HL-60 (cell line): ENCODE results near the gene GRK1.

Source experiments
- POLR2AphosphoS5 ChIP-seq: IDR thresholded peaks from 2 replicates; pipeline ENCODE4 v1.6.1; 2012; ENCODE audit warnings: low read depth
- TF ChIP-seq, protein P1 (sequence below): IDR thresholded peaks from one replicate; pipeline ENCODE4 v1.5.1; 2011; ENCODE audit warnings: low read length, control low read depth, inconsistent platforms; ENCODE audit not compliant: insufficient read depth

DNA sequence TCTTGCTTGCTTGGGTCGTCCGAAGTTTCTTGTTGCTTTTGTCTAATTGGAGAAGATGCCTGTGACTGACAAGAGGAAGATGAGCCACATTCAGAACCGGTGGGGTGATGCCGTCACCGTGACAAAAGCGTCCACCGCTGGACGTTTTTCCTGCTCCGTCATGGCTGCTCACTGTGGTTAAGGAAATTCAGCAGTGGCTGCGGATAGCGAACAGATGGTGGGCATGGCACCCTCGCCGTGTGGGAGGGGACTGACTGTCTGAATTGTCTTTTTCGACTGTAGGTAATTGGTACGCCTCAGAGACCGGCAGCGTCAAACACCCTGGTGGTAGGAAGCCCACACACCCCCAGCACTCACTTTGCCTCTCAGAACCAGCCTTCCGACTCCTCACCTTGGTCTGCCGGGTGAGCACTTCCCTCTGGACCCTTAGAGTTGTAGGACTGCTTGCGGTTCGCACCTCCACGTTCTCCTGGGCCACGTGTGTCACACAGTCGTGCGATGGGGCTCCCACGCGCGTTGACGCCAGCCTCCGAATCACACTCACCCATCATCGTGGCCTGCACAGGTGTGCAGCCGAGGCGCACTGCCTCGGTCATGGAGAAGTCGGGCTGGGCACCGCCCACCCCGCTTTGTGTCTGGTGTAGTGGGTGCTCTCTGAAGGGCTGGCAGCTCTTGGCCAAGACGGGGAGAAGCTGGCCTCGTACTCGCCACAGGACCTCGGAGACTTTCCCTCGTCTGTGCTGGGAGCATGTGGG, 35.5 kb upstream of the GRK1 start:
- TF ChIP-seq, protein P1, sequence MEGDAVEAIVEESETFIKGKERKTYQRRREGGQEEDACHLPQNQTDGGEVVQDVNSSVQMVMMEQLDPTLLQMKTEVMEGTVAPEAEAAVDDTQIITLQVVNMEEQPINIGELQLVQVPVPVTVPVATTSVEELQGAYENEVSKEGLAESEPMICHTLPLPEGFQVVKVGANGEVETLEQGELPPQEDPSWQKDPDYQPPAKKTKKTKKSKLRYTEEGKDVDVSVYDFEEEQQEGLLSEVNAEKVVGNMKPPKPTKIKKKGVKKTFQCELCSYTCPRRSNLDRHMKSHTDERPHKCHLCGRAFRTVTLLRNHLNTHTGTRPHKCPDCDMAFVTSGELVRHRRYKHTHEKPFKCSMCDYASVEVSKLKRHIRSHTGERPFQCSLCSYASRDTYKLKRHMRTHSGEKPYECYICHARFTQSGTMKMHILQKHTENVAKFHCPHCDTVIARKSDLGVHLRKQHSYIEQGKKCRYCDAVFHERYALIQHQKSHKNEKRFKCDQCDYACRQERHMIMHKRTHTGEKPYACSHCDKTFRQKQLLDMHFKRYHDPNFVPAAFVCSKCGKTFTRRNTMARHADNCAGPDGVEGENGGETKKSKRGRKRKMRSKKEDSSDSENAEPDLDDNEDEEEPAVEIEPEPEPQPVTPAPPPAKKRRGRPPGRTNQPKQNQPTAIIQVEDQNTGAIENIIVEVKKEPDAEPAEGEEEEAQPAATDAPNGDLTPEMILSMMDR, result no peak
- TF ChIP-seq POLR2AphosphoS5, result no peak
